Endothelial cell (in vitro differentiated cells): ENCODE results near the gene PPM1H. TPM values are rescaled to one million over a fixed set of nuclear protein-coding genes. Genes with fewer than 3 reads are reported as not detected.

Experiments
- DNase-seq: peaks from one replicate; pipeline ENCODE4 v3.0.0; 2021; ENCODE audit warnings: low spot score
- H3K27ac Mint-ChIP-seq: one replicate; pipeline ENCODE4 v1.8.0; 2021; ENCODE audit warnings: mixed read lengths, inconsistent platforms; ENCODE audit not compliant: unreplicated experiment
- H3K27me3 Mint-ChIP-seq: one replicate; pipeline ENCODE4 v1.8.0; 2021; ENCODE audit warnings: mild to moderate bottlenecking, moderate library complexity, mixed read lengths, inconsistent platforms; ENCODE audit not compliant: unreplicated experiment
- H3K36me3 Mint-ChIP-seq: one replicate; pipeline ENCODE4 v1.8.0; 2021; ENCODE audit warnings: mild to moderate bottlenecking, low read depth, mixed read lengths, inconsistent platforms; ENCODE audit not compliant: unreplicated experiment
- H3K4me1 Mint-ChIP-seq: one replicate; pipeline ENCODE4 v1.8.0; 2021; ENCODE audit warnings: mild to moderate bottlenecking, mixed read lengths, inconsistent platforms; ENCODE audit not compliant: unreplicated experiment
- H3K4me3 Mint-ChIP-seq: one replicate; pipeline ENCODE4 v1.8.0; 2021; ENCODE audit warnings: mild to moderate bottlenecking, mixed read lengths, inconsistent platforms; ENCODE audit not compliant: unreplicated experiment
- H3K9me3 Mint-ChIP-seq: one replicate; pipeline ENCODE4 v1.8.0; 2021; ENCODE audit warnings: mixed read lengths, inconsistent platforms; ENCODE audit not compliant: unreplicated experiment
- total RNA-seq: library from RNA; stranded (reverse); fragmentation: NEBNext Ultra II Directional; extraction: Animal tissue kit (Norgen Biotek cat#: 25700); gene quantifications from one replicate; pipeline ENCODE4 v1.2.1, GENCODE V29; 2021; ENCODE audit not compliant: unreplicated experiment
- TF ChIP-seq, protein P1 (sequence below): fragments of 200-600 bp; sonication (generic); IDR thresholded peaks from one replicate; pipeline ENCODE4 v1.5.0; 2021; ENCODE audit warnings: antibody characterized with exemption; ENCODE audit not compliant: unreplicated experiment

PPM1H gene
- total RNA-seq, 1 donor from 2014 or later = 71.8 TPM

DNA sequence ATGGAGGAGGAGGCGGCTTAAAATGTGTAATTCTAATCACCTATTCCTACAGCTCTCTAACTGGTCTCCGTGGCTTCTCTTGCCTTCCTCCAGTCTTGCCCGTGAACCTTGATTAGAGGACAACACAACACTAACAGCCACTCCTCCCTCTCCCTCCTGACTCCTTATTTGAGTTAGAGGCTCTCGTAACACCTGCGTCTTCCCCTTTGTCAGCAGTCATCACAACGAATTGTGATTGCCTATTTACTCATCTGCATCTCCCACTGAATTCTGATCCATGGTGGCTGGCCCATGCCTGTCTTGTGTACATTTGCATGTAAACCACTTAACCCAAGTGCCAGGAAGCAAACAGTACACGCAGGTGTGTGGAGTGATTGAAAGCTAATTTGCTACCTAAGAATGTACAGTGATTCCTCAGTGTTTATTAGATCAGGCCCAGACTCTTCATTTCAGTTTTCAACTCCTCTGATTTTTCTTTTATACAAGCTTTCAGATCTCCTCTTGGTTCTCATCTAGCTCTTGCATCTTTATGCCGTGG is 313.8 kb downstream of the PPM1H start:
- Mint-ChIP-seq H3K9me3 (no peaks in the 10 kb centered on the region), H3K36me3 (no peaks in the 10 kb centered on the region), H3K4me1 (peaks cover 3% of the 10 kb centered on the region), H3K4me3 (no peak overlapping the region), H3K27me3 (no peaks in the 10 kb centered on the region), H3K27ac (no peak overlapping the region)
- TF ChIP-seq, protein P1, sequence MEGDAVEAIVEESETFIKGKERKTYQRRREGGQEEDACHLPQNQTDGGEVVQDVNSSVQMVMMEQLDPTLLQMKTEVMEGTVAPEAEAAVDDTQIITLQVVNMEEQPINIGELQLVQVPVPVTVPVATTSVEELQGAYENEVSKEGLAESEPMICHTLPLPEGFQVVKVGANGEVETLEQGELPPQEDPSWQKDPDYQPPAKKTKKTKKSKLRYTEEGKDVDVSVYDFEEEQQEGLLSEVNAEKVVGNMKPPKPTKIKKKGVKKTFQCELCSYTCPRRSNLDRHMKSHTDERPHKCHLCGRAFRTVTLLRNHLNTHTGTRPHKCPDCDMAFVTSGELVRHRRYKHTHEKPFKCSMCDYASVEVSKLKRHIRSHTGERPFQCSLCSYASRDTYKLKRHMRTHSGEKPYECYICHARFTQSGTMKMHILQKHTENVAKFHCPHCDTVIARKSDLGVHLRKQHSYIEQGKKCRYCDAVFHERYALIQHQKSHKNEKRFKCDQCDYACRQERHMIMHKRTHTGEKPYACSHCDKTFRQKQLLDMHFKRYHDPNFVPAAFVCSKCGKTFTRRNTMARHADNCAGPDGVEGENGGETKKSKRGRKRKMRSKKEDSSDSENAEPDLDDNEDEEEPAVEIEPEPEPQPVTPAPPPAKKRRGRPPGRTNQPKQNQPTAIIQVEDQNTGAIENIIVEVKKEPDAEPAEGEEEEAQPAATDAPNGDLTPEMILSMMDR = no peak
- DNase-seq = no peak

DNA sequence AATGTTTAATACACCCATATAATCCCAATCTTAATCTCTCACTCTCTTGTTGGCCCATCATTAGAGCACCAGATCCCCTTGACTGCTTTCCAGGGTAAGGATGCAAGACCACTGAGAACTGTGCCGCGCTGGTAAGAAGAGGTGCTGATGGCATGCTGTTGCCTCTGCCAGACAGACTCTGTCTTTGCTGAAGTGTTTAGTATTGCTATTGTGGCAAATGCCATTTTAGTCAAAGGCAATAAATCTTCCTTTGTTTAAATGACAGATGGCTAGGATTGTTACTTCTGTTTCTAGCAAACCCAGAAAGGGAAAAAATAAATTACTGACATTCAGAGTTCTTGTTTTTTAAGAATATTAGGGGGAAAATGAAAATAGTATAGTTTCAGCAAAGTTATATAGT is 316.0 kb downstream of the PPM1H start:
- Mint-ChIP-seq H3K4me1 (peaks cover 3% of the 10 kb centered on the region), H3K27ac (no peak overlapping the region), H3K36me3 (no peaks in the 10 kb centered on the region), H3K4me3 (no peak overlapping the region), H3K9me3 (no peaks in the 10 kb centered on the region), H3K27me3 (no peaks in the 10 kb centered on the region)
- TF ChIP-seq, protein P1 = no peak
- no peak for DNase-seq

GRCh38 chr12:62618319-62618718 is 316.6 kb downstream of the PPM1H start:
- Mint-ChIP-seq H3K4me1 (peaks cover 3% of the 10 kb centered on the region), H3K27me3 (no peaks in the 10 kb centered on the region), H3K36me3 (no peaks in the 10 kb centered on the region), H3K4me3 (no peak overlapping the region), H3K27ac (no peak overlapping the region), H3K9me3 (no peaks in the 10 kb centered on the region)
- TF ChIP-seq, protein P1 = no peak
- DNase-seq = no peak

DNA sequence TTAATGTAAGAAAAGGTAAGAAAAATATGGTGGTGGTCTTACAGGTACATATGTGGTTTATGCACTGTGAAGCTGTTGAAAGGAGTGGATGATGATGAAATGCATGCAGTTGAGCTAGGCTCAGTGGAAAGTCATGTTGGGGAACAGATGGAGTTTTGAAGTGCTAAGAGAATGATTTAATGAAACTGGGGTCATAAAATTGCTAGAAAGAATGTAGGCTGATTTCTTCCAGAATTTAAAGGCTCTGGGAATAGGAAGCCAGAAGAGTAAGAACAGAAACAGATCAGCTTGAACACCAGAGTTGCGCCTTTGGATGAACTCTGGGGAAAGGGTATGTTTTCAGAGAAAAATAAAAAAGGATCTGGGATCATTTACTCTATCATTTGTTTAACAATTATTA is 321.9 kb downstream of the PPM1H start:
- DNase-seq = no peak
- Mint-ChIP-seq H3K9me3 (no peaks in the 10 kb centered on the region), H3K4me3 (no peak overlapping the region), H3K36me3 (no peaks in the 10 kb centered on the region), H3K27ac (no peak overlapping the region), H3K27me3 (no peaks in the 10 kb centered on the region), H3K4me1 (no peaks in the 10 kb centered on the region)
- TF ChIP-seq, protein P1 = no peak

GRCh38 chr12:62606654-62607053 is 328.3 kb downstream of the PPM1H start:
- H3K27ac Mint-ChIP-seq = no peak overlapping the region
- peaks cover 23% of the 10 kb centered on the region for H3K4me1 Mint-ChIP-seq
- TF ChIP-seq, protein P1 = no peak

More at GRCh38 chr12:62606654-62607053, 328.3 kb downstream of the PPM1H start:
- H3K36me3 Mint-ChIP-seq = peaks cover 8% of the 10 kb centered on the region
- no peaks in the 10 kb centered on the region for H3K9me3 Mint-ChIP-seq
- peaks cover 8% of the 10 kb centered on the region for H3K27me3 Mint-ChIP-seq
- no peak overlapping the region for H3K4me3 Mint-ChIP-seq
- no peak for DNase-seq
